NCI-H510A treated with DMSO at 0.1 percent for 48 hours (cell line): ENCODE data around the gene KIAA0319L.

Source experiments
- DNase-seq: peaks from one replicate; lab custom pipeline; 2025; lab: John Stamatoyannopoulos, UW

KIAA0319L gene

GRCh38 chr1:35563166-35563565 is 6.0 kb upstream of the KIAA0319L start:
- DNase-seq: no peak

- DNase-seq: no peak
Measured at GRCh38 chr1:35561972-35562680, 4.9 kb upstream of the KIAA0319L start.

DNA sequence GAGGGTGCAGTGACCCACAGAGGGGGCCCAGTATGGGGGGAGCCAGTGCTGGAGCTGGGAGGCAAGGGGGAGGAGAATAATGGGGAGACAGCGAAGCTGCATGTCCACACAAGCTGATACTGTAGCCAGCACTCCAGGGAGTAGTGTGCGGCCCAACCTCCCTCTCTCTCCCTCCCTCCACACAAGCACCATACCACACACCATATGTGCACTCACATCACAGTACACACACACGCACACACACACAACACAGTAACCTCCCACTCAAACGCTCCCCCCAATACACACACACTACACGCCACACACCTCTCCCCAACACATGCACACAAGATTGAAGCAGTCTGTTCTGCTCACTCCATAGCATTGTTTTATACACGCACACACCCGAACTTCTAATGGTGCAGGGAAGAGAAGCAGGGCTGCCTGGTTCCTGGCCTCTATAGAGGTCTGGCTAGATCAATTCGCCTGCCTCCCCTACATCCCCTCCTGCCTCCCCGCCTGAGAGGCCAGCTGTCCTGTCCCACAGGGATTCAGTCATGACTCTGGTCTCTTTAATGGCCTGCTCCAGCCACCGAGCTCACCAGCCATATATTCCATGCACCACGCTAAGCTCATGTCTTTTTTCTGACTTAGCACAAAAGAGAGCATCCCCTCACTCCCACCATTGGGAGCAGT is 4.2 kb upstream of the KIAA0319L start:
- DNase-seq: no peak

- no peak for DNase-seq
Measured at GRCh38 chr1:35560256-35561225, 3.3 kb upstream of the KIAA0319L start.

GRCh38 chr1:35559317-35559944 is 2.2 kb upstream of the KIAA0319L start:
- no peak for DNase-seq

DNA sequence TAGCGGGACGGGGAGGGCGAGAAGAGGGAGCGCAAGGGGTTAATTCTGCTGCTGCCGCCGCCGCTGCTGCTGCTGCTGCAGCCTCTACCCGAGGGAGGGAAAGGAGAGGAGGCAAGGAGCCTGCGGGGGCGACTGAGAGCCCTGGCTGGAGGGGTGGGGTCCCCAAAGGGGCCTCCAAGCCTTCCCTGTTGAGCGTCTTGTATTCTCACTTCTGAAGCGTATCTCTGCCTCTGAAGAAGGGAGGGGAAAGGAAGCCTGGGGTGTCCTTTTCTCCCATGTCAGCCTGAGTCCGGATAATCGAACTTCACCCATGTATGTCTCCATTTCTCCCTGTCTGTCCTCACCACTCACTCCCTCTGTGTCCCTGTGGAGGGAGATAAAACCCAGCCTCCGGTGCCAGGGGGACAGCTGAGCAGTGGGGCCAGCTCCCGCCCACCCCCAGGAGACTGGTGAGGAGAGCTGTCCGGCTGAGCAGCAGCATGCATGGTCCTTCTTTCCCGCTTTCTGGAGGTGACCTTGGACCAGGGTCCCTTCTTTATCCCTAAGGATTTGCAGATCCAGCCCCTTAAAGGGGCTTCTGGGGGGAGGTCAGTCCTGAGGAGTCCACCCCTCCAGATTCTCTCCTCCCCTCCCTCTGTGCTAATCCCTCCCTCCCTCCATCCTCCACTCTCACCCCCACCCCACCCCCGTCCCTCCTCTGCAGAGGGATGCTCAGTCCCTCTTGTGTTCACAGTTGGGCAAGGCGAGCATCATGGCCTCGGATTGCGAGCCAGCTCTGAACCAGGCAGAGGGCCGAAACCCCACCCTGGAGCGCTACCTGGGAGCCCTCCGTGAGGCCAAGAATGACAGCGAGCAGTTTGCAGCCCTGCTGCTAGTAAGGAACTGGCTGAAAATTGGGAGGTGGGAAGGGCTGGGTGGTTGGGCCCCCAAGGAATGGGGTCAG is 1.4 kb upstream of the KIAA0319L start:
- no peak for DNase-seq

- peak; percentile 100 for DNase-seq
Measured at GRCh38 chr1:35557611-35558373, 589 bp upstream of the KIAA0319L start, which contains the start of gene NCDN. Gene NCDN (plus strand): TSS chr1:35557799. CDS start chr1:35558191, 392 bp downstream.

- peak; percentile 97 for DNase-seq
Measured at GRCh38 chr1:35556484-35557117, 602 bp downstream of the KIAA0319L start.

DNA sequence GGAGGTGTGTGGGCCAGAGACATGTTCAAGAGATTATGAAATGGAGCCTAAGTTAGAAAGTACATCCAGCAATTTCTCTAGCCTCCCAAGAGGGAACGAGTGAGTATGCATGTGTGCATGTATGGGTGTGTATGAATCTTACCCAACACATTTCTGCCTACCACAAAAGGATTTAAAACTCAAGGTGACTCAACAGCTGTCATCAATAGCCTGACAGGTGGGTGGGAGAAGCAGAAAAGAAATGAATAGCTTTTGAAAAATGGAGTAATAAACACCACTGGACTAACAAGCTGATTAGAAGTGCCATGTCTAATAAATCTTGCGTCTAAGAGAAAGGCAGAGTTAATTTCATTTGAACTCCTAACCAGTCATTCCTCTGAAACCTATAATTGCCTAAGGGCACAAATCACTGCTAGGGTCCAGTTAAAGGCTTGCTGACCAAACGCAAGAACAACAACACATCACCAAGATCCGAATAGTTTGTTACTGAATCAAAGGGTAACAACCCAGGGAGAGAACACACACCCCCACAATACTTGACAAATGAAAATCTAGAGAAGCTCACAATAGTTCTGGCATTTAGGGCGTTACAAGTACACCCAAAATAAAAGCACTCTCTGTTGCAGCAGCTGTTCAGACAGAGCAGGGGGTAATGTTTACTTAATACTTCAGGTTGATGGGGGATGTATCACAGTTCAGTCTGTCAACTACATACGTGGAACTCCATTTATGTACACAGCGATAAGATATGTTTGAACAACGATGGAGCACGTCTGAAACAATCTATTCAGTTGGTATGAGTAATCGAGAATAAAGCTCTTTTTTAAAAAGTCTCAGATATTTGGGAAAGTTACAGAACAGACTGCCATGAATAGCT is 1.4 kb downstream of the KIAA0319L start:
- peak; percentile 99 for DNase-seq

GRCh38 chr1:35555212-35555584 is 2.0 kb downstream of the KIAA0319L start:
- DNase-seq: no peak

- peak; percentile 61 for DNase-seq
Measured at GRCh38 chr1:35554266-35555211, 2.7 kb downstream of the KIAA0319L start.

DNA sequence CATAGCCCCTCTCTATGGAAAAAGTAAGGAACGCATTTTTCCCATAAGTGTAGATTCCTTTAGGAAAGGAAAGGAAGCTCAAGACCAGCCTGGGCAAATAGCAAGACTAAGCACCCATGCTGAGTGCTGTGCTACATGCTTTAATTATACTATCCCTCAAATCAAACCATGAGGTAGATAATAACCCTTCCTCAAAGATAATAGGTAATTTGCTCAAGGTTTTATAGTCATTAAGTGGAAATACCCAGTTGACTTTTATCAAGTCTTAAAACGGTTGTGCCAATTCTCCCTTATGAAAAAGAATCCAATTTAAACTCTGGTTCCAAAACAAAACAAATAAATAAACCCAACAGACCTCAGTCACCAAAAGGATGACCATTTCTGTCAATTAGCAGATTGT is 3.4 kb downstream of the KIAA0319L start:
- DNase-seq: no peak

DNA sequence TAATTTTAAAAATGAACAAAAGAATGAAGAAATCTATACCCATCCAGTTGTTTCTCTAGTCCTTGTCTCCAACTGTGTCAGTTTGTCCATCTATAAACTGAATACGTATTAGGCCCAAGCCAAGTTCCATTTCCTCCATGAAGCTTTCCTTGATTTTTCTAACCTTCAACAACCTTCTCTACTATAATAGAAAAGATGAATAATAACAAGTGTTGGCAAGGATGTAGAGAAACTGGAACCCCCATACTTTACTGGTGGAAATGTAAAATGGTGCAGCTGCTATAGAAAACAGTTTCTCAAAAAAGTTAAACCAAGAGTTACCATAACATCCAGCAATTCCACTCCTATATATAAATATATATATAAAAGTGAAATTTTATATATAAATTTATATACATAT is 10.6 kb downstream of the KIAA0319L start:
- DNase-seq: no peak

GRCh38 chr1:35544976-35545375 is 12.2 kb downstream of the KIAA0319L start:
- peak; percentile 94 for DNase-seq

DNA sequence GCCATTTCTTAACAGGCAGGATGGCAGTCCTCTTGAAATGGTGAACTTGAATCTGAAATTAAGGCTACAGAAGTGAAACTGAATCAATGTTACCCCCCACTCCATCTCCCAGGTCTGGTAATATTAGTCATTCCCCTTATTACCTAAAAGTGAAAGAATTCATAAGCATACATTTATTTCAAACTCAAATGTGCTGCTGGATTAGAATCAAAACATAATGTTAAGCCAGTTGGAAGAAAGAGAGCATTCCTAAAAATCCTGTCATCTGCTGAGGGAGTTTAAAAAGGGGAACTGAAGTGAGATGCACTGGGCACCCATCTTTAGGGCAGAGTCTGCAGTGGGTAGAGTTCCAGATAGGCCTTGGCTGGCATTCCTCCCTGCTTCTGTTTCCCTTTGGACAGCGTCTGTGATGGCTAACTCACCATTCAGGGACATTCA is 17.4 kb downstream of the KIAA0319L start:
- no peak for DNase-seq

DNA sequence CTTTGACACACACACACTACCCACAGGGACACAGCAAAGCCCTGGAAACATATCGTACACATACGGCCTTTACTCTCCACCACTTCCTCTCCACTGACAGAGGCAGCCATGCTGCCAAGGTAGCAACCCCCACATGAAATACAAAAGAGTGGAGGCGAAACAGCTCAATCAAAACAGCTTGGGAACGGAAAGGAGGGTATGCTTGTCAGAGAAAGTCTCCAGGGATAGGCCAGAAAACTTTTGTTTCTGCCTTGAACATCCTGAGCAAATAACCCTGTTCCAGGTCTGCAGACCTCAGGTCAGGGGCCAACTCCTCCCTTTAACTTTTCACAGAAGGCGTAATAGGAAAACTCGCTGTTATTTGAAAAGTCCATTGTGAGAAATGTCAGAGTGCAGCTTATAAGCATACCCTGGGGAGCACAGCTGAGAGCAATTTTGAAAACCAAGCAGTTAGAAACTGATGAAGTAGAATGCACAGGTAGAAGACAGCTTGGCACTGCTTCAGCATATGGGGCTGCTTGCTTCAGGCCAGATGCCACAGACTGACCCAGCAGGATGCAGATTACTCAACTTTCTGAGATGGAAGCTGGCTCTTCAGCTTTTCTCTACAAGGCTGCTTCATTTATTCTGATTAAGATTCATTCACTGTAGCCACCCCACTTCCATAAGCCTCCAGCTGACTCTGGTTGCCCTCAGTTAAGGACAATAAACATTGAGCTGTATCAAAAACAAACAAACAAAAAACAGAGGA is 18.0 kb downstream of the KIAA0319L start:
- no peak for DNase-seq

- no peak for DNase-seq
Measured at GRCh38 chr1:35537806-35538205, 19.4 kb downstream of the KIAA0319L start.
